HCT116 (cell line): ENCODE data around the gene CEP72. TPM values are rescaled to one million over a fixed set of nuclear protein-coding genes. Genes with fewer than 3 reads are reported as not detected.

Experiments used
- ATAC-seq: fragments of 200-7000 bp; cut with Tn5 transposase; 2 replicates; pipeline ENCODE4 v1.9.1; 2020; ENCODE audit warnings: mild to moderate bottlenecking, moderate library complexity
- BruUV-seq: library from RNA; stranded (reverse); fragments of 400-500 nt; replicated peaks from 2 replicates; lab custom pipeline; 2021; lab: Mats Ljungman, UMichigan
- CTCF ChIA-PET: fragments of 300-600 bp; sonication (Branson Sonifier 250); formaldehyde crosslinking; loops from one replicate; lab custom pipeline; 2021; ENCODE audit warnings: antibody characterized with exemption; lab: Charles Lee
- POLR2A ChIA-PET: fragments of 300-600, 350-600 bp; sonication (Branson Sonifier 250); formaldehyde crosslinking; loops from one replicate; lab custom pipeline; 2021; ENCODE audit warnings: antibody characterized with exemption; lab: Charles Lee
- RAD21 ChIA-PET, 2 experiments: fragments of 300-600 bp; sonication (Branson Sonifier 250); formaldehyde crosslinking; loops; one replicate each; lab custom pipeline; 2023; ENCODE audit warnings: low total read pairs in 2 of 2; ENCODE audit not compliant: uncharacterized antibody in 2 of 2, unreplicated experiment in 2 of 2, low non-redundant PET in 1 of 2; lab: Charles Lee
- DNase-seq: peaks from one replicate; pipeline ENCODE4 v3.0.0-alpha.2; 2010; ENCODE audit warnings: low read depth, low spot score
- H2AFZ ChIP-seq: fragments of 200-600 bp; shearing (Covaris generic), sonication (generic); 2 replicates; pipeline ENCODE4 v1.6.1; 2017; ENCODE audit warnings: low read depth, mixed run types, mixed read lengths, antibody characterized with exemption, low read length; ENCODE audit not compliant: poor library complexity, severe bottlenecking
- H3K27ac ChIP-seq: 2 replicates; pipeline ENCODE4 v1.5.1; 2012; ENCODE audit warnings: low read depth, low read length
- H3K27me3 ChIP-seq: fragments of 200-600 bp; sonication (generic); 2 replicates; pipeline ENCODE4 v1.6.1; 2016; ENCODE audit warnings: mixed run types, low read length, mixed read lengths; ENCODE audit not compliant: insufficient read depth
- H3K36me3 ChIP-seq, 2 experiments: fragments of 200-500 bp in 1 of 2; fragments of 200-600 bp in 1 of 2; sonication (Bioruptor generic) in 1 of 2; sonication (generic) in 1 of 2; 2 replicates each; pipeline versions ENCODE4 v1.5.1 to v1.6.1; 2014 to 2016; ENCODE audit warnings: low read length in 2 of 2, inconsistent platforms in 1 of 2, mixed read lengths in 1 of 2, mixed run types in 1 of 2; ENCODE audit not compliant: insufficient read depth in 2 of 2, control insufficient read depth in 1 of 2
- H3K4me1 ChIP-seq, 2 experiments: fragments of 200-600 bp in 1 of 2; sonication (generic) in 1 of 2; 2 replicates each; pipeline versions ENCODE4 v1.5.1 to v1.6.1; 2012 to 2017; ENCODE audit warnings: low read length in 2 of 2, inconsistent platforms in 1 of 2, mild to moderate bottlenecking in 1 of 2, mixed read lengths in 1 of 2, mixed run types in 1 of 2, moderate library complexity in 1 of 2; ENCODE audit not compliant: insufficient read depth in 2 of 2, control insufficient read depth in 1 of 2
- H3K4me2 ChIP-seq: fragments of 200-600 bp; sonication (generic); 2 replicates; pipeline ENCODE4 v1.6.1; 2017; ENCODE audit warnings: mixed run types, low read length, mixed read lengths
- H3K4me3 ChIP-seq, 2 experiments: fragments of 200-600 bp in 1 of 2; sonication (generic) in 1 of 2; replicated peaks in 1 of 2; 2 replicates each; pipeline ENCODE4 v1.5.1; 2011 to 2016; ENCODE audit warnings: low read length in 2 of 2, control low read depth in 1 of 2, low read depth in 1 of 2, mild to moderate bottlenecking in 1 of 2, mixed read lengths in 1 of 2, mixed run types in 1 of 2
- H3K79me2 ChIP-seq: fragments of 200-600 bp; sonication (generic); 2 replicates; pipeline ENCODE4 v1.6.1; 2017; ENCODE audit warnings: mild to moderate bottlenecking, mixed run types, low read length, moderate library complexity, mixed read lengths; ENCODE audit not compliant: insufficient read depth
- H3K9ac ChIP-seq: fragments of 200-600 bp; sonication (generic); 2 replicates; pipeline ENCODE4 v1.6.1; 2016; ENCODE audit warnings: low read length, mixed read lengths
- H3K9me2 ChIP-seq: fragments of 200-600 bp; sonication (generic), shearing (Covaris generic); 2 replicates; pipeline ENCODE4 v1.6.1; 2017; ENCODE audit warnings: mixed run types, mild to moderate bottlenecking, moderate library complexity; ENCODE audit not compliant: insufficient read depth
- H3K9me3 ChIP-seq, 2 experiments: fragments of 200-500 bp in 1 of 2; fragments of 200-600 bp in 1 of 2; sonication (Bioruptor generic) in 1 of 2; sonication (generic) in 1 of 2; 2 replicates each; pipeline ENCODE4 v1.6.1; 2014 to 2017; ENCODE audit warnings: low read length in 2 of 2, mixed read lengths in 2 of 2, inconsistent platforms in 1 of 2, low read depth in 1 of 2, mild to moderate bottlenecking in 1 of 2, mixed run types in 1 of 2, moderate library complexity in 1 of 2; ENCODE audit not compliant: control insufficient read depth in 1 of 2, insufficient read depth in 1 of 2
- H4K20me1 ChIP-seq: fragments of 200-600 bp; sonication (generic), shearing (Covaris generic); 2 replicates; pipeline ENCODE4 v1.6.1; 2017; ENCODE audit warnings: mixed run types, mild to moderate bottlenecking, moderate library complexity; ENCODE audit not compliant: insufficient read depth
- CBX3 ChIP-seq: IDR thresholded peaks from 2 replicates; pipeline ENCODE4 v1.6.1; 2012; ENCODE audit warnings: low read depth
- CEBPB ChIP-seq: IDR thresholded peaks from 2 replicates; pipeline ENCODE4 v1.6.1; 2012; ENCODE audit warnings: low read depth
- ELF1 ChIP-seq: IDR thresholded peaks from 2 replicates; pipeline ENCODE4 v1.6.1; 2012; ENCODE audit warnings: low read depth, borderline replicate concordance
- FOSL1 ChIP-seq: IDR thresholded peaks from 2 replicates; pipeline ENCODE4 v1.6.1; 2012; ENCODE audit warnings: low read depth
- POLR2A ChIP-seq: IDR thresholded peaks from 2 replicates; pipeline ENCODE4 v1.7.0; 2011; ENCODE audit warnings: borderline replicate concordance; ENCODE audit not compliant: insufficient read depth, insufficient read length; ENCODE audit errors: extremely low read depth
- POLR2AphosphoS5 ChIP-seq: IDR thresholded peaks from 2 replicates; pipeline ENCODE4 v1.6.1; 2011; ENCODE audit warnings: mild to moderate bottlenecking, low read depth, low read length, moderate library complexity
- RAD21 ChIP-seq: IDR thresholded peaks from 2 replicates; pipeline ENCODE4 v1.6.1; 2012; ENCODE audit warnings: low read depth, mild to moderate bottlenecking
- SIN3A ChIP-seq: IDR thresholded peaks from 2 replicates; pipeline ENCODE4 v1.6.1; 2012; ENCODE audit warnings: low read depth
- SP1 ChIP-seq: IDR thresholded peaks from 2 replicates; pipeline ENCODE4 v1.6.1; 2012; ENCODE audit warnings: low read depth
- SRF ChIP-seq: IDR thresholded peaks from 2 replicates; pipeline ENCODE4 v1.6.1; 2012; ENCODE audit warnings: low read depth
- TCF7L2 ChIP-seq: IDR thresholded peaks from 2 replicates; pipeline ENCODE4 v1.7.0; 2011; ENCODE audit warnings: borderline replicate concordance, inconsistent platforms; ENCODE audit not compliant: insufficient read depth, insufficient read length; ENCODE audit errors: extremely low read depth
- YY1 ChIP-seq: IDR thresholded peaks from 2 replicates; pipeline ENCODE4 v1.6.1; 2011; ENCODE audit warnings: low read length, low read depth, moderate library complexity, mild to moderate bottlenecking; ENCODE audit not compliant: insufficient replicate concordance; ENCODE audit errors: extremely low read depth
- ZFX ChIP-seq: fragments of 450-650 bp; IDR thresholded peaks from 2 replicates; pipeline ENCODE4 v1.6.1; 2017
- ZNF274 ChIP-seq: fragments of 200-500 bp; sonication (Bioruptor generic); IDR thresholded peaks from 2 replicates; pipeline ENCODE4 v1.6.1; 2014; ENCODE audit warnings: mild to moderate bottlenecking, low read depth, low read length, inconsistent platforms
- intact Hi-C: fragments of 100-400 bp; cut with micrococcal nuclease; formaldehyde crosslinking; loops from 2 replicates; pipeline ENCODE4 v1.10.0; 2022
- total RNA-seq: library from RNA; stranded (reverse); gene quantifications from one replicate; pipeline ENCODE4 v1.2.1, GENCODE V29; 2021; ENCODE audit not compliant: unreplicated experiment
- TF ChIP-seq, protein P1 (sequence below), 3 experiments: fragments of 200-600 bp in 1 of 3; sonication (generic) in 1 of 3; IDR thresholded peaks in 2 of 3; conservative IDR thresholded peaks in 1 of 3; 2 replicates each; pipeline ENCODE4 v1.5.1; 2012 to 2017; ENCODE audit warnings: low read depth in 2 of 3, low read length in 2 of 3, antibody characterized with exemption in 1 of 3, borderline replicate concordance in 1 of 3, control low read depth in 1 of 3, mild to moderate bottlenecking in 1 of 3, mixed read lengths in 1 of 3, mixed run types in 1 of 3, moderate library complexity in 1 of 3; ENCODE audit not compliant: insufficient read depth in 1 of 3
- TF ChIP-seq, protein P2 (sequence below): IDR thresholded peaks from 2 replicates; pipeline ENCODE4 v1.6.1; 2012; ENCODE audit warnings: low read depth
- TF ChIP-seq, protein P3 (sequence below): IDR thresholded peaks from 2 replicates; pipeline ENCODE4 v1.6.1; 2011; ENCODE audit warnings: mild to moderate bottlenecking, low read length, moderate library complexity; ENCODE audit not compliant: insufficient replicate concordance; ENCODE audit errors: extremely low read depth
- TF ChIP-seq, protein P4 (sequence below): IDR thresholded peaks from 2 replicates; pipeline ENCODE4 v1.6.1; 2012

CEP72 gene
- total RNA-seq, 1 experiment from 2014 or later: 25.6 TPM

DNA sequence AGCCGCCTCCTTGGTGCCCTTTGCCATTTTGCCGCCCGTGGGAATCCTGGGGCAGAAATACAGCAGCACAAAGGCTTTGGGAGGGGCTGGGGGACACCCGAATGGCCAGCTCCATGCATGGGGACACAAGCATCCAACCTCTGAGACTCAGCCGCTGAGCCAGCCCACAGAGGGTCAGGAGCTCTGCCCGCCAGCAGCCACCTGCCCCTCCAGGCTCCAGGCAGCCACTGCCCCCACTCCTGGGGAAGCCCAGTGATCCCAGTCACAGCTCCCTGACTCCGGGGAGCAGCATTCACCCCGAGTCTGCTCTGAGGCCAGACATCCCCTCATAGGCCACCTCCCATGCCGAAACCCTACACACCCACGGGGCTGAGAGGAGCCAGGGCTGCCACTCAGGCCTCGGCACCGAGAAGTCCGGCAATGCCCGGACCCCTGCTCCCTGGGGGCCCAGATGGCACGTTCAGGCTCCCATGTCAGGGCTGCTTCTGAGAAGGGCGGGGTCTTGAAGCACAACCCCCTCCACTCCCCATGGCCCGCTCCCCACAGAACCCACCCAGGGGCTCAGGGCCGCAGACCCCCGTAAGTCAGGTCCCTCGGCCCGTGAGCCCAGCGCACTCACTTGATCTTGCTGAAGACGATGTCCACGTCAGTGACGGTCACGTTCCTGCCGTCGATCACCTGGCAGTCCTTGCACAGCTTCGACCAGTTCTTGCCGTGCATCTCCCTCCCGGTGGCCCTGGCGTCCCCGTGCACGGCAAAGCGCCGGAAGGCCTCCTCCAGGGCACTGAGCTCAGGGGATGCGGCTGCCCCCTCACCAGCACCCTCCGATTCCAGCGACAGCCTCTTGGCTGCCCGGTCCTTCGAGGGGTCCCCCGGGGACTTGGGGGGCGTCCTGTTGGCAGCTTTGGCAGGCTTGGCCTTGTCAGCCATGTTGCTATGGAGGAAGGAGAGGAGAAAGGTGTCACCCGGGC lies 65.3 kb downstream of the CEP72 start:
- ChIA-PET RAD21 (no interaction called here), POLR2A (no interaction called here), CTCF (no interaction called here)
- ATAC-seq (no peak), DNase-seq (no peak)
- intact Hi-C loops: loop anchor here (10.0 kb wide), 1 partner anchor 487 kb away; no protein-coding TSS in a partner anchor
- BruUV-seq: no TSS peak
- Histone ChIP-seq H3K27me3 (no peaks in the 10 kb centered on the region), H3K4me2 (no peak overlapping the region), H2AFZ (no peak overlapping the region), H3K79me2 (no peaks in the 10 kb centered on the region), H3K4me1 (peaks cover 0 to 10% of the 10 kb centered on the region in 2 experiments; a peak in 2 of 4 replicates), H3K4me3 (no peak overlapping the region), H4K20me1 (no peaks in the 10 kb centered on the region), H3K36me3 (no peaks in the 10 kb centered on the region), H3K27ac (no peak overlapping the region), H3K9me3 (no peaks in the 10 kb centered on the region), H3K9ac (no peak overlapping the region), H3K9me2 (no peaks in the 10 kb centered on the region)
- TF ChIP-seq RAD21 (no peak), CBX3 (no peak), ELF1 (no peak), SIN3A (no peak), POLR2AphosphoS5 (no peak), YY1 (no peak), SP1 (no peak), TCF7L2 (no peak), SRF (no peak), ZNF274 (no peak), FOSL1 (no peak), ZFX (no peak), POLR2A (no peak), CEBPB (no peak)
- TF ChIP-seq, protein P1, sequence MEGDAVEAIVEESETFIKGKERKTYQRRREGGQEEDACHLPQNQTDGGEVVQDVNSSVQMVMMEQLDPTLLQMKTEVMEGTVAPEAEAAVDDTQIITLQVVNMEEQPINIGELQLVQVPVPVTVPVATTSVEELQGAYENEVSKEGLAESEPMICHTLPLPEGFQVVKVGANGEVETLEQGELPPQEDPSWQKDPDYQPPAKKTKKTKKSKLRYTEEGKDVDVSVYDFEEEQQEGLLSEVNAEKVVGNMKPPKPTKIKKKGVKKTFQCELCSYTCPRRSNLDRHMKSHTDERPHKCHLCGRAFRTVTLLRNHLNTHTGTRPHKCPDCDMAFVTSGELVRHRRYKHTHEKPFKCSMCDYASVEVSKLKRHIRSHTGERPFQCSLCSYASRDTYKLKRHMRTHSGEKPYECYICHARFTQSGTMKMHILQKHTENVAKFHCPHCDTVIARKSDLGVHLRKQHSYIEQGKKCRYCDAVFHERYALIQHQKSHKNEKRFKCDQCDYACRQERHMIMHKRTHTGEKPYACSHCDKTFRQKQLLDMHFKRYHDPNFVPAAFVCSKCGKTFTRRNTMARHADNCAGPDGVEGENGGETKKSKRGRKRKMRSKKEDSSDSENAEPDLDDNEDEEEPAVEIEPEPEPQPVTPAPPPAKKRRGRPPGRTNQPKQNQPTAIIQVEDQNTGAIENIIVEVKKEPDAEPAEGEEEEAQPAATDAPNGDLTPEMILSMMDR (IDR thresholded peaks at IDR 0.05 in 2 of 3, conservative IDR thresholded peaks at IDR 0.05 in 1 of 3; ENCODE audit: borderline replicate concordance in 1 of 3, insufficient read depth in 1 of 3, low read depth in 2 of 3, low read length in 2 of 3): no peak
- TF ChIP-seq, protein P2, sequence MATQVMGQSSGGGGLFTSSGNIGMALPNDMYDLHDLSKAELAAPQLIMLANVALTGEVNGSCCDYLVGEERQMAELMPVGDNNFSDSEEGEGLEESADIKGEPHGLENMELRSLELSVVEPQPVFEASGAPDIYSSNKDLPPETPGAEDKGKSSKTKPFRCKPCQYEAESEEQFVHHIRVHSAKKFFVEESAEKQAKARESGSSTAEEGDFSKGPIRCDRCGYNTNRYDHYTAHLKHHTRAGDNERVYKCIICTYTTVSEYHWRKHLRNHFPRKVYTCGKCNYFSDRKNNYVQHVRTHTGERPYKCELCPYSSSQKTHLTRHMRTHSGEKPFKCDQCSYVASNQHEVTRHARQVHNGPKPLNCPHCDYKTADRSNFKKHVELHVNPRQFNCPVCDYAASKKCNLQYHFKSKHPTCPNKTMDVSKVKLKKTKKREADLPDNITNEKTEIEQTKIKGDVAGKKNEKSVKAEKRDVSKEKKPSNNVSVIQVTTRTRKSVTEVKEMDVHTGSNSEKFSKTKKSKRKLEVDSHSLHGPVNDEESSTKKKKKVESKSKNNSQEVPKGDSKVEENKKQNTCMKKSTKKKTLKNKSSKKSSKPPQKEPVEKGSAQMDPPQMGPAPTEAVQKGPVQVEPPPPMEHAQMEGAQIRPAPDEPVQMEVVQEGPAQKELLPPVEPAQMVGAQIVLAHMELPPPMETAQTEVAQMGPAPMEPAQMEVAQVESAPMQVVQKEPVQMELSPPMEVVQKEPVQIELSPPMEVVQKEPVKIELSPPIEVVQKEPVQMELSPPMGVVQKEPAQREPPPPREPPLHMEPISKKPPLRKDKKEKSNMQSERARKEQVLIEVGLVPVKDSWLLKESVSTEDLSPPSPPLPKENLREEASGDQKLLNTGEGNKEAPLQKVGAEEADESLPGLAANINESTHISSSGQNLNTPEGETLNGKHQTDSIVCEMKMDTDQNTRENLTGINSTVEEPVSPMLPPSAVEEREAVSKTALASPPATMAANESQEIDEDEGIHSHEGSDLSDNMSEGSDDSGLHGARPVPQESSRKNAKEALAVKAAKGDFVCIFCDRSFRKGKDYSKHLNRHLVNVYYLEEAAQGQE: no peak
- TF ChIP-seq, protein P3, sequence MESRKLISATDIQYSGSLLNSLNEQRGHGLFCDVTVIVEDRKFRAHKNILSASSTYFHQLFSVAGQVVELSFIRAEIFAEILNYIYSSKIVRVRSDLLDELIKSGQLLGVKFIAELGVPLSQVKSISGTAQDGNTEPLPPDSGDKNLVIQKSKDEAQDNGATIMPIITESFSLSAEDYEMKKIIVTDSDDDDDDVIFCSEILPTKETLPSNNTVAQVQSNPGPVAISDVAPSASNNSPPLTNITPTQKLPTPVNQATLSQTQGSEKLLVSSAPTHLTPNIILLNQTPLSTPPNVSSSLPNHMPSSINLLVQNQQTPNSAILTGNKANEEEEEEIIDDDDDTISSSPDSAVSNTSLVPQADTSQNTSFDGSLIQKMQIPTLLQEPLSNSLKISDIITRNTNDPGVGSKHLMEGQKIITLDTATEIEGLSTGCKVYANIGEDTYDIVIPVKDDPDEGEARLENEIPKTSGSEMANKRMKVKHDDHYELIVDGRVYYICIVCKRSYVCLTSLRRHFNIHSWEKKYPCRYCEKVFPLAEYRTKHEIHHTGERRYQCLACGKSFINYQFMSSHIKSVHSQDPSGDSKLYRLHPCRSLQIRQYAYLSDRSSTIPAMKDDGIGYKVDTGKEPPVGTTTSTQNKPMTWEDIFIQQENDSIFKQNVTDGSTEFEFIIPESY: no peak
- TF ChIP-seq, protein P4, sequence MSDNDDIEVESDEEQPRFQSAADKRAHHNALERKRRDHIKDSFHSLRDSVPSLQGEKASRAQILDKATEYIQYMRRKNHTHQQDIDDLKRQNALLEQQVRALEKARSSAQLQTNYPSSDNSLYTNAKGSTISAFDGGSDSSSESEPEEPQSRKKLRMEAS: no peak
